GM18526 (cell line): Measurements from ENCODE around the gene SRCAP.

Source experiments
- POLR2A ChIP-seq: IDR thresholded peaks from 3 replicates; pipeline ENCODE4 v1.6.1; 2011; ENCODE audit not compliant: insufficient read length; ENCODE audit errors: extremely low read depth

Gene SRCAP

DNA sequence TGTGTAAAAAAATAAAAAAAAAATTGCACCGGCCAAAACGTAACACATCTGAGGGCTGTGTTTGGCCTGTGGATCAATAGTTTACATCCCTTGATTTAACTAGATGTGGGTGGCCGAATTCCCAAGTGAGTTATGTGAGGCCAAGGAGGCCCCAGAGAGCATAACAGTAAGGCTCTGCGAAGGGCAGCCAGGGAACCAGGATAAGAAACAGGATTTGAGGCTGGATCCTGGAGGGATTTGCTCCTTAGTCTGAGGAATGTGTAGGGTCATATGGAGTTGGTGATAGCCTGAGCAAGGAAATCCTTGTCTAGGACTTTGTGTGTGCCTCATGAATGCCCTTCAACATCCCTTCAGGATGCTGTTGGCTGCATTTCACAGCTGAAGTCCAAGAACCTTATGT lies 51.2 kb downstream of the SRCAP start:
- TF ChIP-seq POLR2A = no peak

DNA sequence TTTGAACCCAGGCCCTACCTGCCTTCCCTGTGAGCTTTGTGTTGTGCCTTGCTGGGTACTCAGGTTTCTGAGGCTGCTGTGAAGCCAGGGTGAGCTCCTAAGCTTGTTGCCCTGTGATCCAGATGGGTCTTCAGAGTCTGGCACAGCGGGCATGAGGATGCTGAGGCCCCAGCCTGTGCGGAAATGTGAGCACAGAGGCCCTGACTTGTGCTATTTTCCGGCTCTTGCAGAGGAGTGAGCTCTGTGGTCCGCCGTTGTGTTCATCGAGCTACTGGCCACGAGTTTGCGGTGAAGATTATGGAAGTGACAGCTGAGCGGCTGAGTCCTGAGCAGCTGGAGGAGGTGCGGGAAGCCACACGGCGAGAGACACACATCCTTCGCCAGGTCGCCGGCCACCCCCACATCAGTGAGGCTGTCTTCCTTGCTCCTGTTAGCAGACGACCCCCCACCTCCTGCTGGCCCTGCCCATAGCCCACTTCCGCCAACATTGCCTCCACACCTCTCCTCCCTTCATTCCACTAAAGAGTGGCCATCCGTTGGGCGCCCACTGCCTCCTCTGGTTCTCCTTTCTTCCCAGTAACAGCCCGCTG lies 52.0 kb downstream of the SRCAP start:
- TF ChIP-seq POLR2A = no peak

DNA sequence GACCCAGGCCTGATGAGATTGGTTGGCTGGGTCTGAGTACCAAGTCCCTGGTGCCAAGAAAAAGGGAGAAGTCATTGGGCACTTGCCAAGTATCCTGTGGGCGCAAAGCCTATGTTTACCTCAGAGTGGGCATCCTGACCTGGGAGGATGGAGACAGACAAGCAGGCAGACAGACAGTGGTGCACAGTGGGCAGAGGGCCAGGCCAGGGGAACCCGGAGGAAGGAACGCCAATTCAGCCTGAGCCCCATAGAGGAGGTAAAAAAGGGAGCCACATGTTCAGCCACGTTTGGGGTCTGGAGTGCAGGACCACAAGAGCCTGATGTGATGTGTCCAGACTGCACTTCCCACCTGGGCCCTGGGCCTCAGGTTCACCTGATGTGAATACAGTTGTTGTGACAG lies 54.6 kb downstream of the SRCAP start:
- TF ChIP-seq POLR2A = no peak

DNA sequence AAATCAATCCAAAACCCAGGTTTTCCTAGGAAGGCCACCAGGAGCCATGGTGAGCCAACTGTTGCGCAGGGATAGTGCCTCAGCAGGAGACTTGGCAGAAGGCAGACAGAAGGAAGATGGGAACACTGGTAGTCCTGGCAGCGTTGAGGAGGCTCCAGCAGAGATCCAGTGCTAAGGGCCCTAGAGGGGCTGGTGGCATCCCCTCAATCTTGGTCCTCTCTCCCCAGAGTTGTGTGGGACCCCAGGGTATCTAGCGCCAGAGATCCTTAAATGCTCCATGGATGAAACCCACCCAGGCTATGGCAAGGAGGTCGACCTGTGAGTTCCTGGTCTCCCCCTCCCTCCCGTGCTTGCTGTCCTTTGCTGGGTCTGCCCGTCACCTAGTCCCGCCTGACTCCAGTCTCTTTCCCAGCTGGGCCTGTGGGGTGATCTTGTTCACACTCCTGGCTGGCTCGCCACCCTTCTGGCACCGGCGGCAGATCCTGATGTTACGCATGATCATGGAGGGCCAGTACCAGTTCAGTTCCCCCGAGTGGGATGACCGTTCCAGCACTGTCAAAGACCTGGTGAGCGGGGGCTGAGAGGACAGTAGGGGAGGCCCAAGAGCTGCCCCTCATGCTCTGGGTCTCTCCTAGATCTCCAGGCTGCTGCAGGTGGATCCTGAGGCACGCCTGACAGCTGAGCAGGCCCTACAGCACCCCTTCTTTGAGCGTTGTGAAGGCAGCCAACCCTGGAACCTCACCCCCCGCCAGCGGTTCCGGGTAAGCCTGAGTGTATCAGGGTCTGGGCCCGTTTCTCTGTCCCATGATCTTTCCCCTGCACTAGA lies 57.2 kb downstream of the SRCAP start:
- TF ChIP-seq POLR2A = no peak

DNA sequence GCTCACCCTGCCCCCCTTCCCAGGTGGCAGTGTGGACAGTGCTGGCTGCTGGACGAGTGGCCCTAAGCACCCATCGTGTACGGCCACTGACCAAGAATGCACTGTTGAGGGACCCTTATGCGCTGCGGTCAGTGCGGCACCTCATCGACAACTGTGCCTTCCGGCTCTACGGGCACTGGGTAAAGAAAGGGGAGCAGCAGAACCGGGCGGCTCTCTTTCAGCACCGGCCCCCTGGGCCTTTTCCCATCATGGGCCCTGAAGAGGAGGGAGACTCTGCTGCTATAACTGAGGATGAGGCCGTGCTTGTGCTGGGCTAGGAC lies 57.8 kb downstream of the SRCAP start:
- no peak for TF ChIP-seq POLR2A

DNA sequence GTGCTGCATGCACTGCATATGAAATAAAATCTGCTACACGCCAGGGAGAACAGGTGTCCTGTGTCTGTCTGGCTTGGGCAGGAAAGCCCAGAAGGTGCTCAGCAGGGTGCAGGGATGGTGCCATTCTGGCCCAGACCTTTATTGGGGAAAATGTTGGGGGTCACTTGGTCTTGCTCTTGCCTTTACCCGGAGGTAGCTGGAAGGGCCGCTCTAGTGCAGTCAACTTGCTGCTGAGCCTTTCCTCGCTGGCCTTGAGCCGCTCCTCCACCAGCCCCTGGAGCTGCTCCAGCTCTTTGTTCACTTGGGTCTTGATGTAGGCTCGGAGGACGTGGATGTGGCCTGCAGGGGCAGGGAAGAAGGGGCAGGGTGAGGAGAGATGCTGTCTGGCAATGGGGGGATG lies 58.3 kb downstream of the SRCAP start:
- no peak for TF ChIP-seq POLR2A

DNA sequence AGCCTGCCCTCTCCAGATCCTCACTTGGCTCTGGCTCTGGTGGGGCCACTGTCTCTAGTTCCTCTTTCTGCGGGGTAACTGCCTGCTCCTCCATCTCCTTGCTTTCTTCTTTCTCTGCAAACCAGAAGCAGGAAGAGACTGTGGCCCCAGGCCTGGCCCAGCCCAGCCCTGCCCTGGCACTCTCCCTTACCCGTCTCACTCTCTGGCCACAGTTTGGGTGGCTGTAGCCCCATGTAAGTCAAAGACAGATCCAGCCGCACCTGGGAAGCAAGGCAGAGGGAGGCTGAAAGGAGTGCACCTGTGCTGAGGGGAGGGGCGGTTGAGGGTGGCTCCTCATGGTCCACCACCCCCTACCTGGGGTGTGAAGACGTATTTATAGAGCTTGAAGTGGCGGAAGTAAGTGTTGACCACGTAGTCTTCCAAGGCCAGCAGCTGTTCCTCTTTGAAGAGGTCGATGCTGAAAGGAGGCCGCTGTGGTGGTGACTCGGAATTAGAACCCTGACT lies 60.1 kb downstream of the SRCAP start:
- TF ChIP-seq POLR2A = no peak

DNA sequence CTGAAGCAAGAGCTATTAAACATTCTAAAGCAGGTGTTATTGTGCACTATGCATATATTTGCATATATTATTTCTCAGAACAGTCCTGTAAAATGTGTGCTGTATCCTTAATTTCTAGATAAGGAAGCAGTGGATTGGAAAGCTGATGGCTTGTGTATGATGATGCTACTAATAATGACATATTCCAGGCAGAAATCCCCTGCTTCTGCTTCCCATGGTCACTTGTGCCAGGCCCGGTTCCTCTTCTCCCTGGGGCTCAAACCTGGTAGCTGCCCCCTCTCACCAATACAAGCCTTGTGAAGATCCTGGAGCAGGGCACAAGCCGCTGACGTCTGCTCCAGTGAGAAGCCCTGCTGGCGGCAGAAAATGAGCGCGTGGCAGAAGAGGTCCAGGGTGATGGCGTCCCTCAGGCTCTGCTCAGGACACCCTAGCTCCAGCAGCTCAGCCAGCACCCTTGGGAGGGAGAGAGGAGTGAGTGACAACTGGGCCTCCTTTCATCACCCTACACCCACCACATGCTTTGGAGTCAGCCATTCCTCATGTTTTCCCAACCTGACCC lies 61.1 kb downstream of the SRCAP start:
- no peak for TF ChIP-seq POLR2A

DNA sequence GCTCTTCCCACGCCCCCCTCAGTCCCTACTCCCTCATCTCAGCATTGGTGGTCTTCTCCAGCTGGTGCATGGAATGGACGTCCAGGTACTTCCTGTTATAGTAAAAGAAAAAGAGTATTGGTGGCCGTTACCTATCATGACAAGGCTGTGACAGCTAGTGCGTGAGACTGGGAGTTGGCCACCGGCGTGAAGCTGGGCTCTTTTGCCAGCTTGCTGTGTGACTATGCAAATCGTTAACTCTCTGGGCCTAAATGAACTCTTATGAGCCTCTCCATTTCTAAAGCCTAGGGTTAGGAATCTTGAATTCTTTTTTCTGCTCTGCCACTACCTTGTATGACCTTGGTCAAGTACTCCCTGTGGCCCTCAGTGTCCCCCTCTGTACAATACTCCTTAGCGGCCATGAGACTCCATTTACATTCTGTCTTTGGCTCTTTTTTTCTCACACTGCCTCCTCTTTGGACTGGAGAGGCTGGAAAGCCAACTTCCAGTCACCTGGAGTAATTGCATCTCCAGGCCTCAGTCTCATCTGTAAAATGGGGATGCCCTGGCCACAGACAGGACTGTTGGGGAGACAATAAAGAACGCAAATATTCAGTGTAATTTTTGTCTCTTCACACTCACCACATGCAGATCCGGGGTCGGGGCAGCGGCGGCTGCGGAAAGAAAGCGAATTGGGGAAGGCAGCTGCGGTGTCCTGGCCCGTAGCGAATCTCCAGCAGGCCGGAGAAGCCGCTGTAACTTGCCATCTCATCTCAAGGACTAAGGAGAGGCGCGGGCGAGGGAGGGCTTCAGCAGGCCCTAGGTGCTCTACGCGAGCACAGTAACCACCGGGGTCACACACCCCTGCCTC lies 61.8 kb downstream of the SRCAP start:
- TF ChIP-seq POLR2A = no peak

DNA sequence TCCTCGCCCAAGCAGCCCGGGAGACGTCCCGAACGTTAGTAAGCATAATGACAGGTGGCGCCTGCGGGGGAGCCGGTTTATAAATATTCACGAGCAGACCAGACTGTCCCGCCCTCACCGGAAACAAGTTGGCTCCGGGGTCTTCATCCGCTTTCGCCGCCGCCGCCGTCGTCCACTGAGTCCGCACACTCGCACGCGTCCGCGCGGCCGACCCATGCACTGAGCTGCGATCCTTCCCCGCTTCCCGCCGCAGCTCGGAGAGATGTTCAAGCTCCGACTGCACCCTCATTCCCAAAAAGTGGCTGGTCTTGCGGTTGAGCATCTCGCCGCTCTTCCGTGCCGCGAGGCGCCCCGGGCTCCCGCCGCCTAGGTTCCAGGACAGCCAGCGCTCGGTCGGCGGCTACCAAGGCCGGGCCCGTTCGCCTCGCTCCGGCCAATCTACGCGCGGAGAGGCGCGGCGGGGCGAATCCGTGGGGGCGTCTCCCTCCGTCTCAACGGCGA lies 62.5 kb downstream of the SRCAP start:
- TF ChIP-seq POLR2A = no peak

DNA sequence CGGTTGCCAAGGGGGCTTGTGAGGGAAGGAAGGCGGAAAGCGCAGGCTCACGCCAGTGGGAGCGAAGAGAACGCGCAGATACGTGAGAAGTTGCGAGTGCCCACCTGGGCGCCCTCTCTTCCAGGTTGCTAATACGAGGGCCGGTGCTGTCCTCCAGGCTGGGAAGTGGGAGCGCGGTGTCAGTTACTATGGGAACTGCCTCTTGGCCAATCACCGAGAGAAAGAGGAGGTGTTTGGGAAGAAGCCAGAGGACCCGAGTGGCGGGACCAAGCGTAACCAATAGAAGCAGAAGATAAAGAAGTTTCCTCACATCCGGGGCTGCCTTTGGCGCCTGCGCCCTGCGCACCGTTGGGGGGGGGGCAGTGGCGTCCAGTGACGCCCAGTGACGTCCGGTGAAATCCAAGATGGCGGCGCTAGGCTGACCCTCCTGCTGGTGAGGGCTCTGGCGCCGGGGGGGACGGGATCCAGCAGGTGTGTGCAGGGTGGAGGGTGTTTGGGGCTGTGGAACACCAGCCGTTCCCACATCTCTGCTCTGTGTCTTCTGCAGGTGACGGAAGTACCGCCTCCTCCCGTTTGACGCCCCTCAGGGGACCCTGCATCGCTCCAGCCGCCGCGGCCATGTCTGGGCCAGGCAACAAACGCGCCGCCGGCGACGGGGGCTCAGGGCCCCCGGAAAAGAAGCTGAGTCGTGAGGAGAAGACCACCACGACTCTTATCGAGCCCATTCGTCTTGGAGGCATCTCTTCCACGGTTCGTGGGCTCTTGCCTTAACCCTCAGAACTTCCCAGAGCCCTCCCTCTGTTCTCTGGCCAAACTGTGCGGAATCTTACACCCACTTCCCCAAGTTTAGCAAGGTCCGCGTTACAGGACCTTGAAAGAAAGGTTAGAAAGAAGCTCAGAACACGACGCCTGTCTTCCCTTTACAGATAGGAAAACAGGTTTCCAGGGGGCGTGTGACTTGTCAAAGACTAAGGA lies 63.2 kb downstream of the SRCAP start, which contains the start of the genes CFAP119 and RNF40:
TSS of gene CFAP119 (minus strand) at position 135 of the 975 bp plus-strand sequence. CDS start 314 bp downstream, outside the sequence.
TSS of gene RNF40 (plus strand) at position 395 of the 975 bp plus-strand sequence. CDS start at position 619, 224 bp downstream.
- peak; percentile 89 for TF ChIP-seq POLR2A

DNA sequence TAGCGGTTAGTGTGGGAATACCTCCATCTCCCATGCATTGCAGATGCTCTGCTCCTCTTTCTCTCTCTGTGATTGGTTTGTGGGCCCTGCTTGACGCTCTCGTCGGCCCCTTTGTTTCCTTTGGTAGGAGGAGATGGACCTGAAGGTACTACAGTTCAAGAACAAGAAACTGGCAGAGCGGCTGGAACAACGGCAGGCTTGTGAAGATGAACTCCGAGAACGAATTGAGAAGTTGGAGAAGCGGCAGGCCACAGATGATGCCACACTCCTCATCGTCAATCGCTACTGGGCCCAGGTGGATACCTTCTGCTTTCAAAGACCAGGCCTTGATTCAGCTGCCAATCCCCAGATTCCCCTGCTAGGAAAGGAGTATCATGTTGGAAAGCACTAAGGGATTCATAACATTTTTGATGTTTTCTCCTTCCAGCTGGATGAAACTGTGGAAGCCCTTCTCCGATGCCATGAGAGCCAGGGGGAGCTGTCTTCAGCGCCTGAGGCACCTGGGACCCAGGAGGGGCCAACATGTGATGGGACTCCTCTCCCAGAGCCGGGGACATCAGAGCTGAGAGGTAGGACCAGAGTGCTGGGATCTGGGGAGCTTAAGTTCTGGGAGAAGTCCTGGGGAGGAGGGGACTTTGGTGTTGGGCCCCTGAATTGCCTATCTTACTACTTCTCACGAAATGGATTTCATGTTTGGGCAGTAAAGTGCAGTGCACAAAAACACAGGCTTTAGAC lies 64.2 kb downstream of the SRCAP start:
- no peak for TF ChIP-seq POLR2A

DNA sequence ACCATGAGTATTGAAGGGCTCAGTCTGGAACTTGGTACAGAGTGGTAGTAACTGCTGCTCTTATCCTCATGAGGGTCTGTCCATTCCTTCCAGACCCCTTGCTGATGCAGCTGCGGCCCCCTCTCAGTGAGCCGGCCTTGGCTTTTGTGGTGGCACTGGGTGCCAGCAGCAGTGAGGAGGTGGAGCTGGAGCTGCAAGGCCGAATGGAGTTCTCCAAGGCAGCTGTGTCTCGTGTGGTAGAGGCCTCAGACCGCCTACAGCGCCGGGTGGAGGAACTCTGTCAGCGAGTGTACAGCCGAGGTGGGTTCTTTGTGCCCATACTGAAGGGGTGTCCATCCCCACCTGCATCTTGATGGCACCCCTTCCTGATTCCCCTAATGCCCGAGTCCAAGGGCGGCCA lies 65.1 kb downstream of the SRCAP start:
- TF ChIP-seq POLR2A = no peak
